DOHH2 (cell line): ENCODE results near the gene PAH.

Experiments used
- CTCF ChIP-seq: fragments of 200-600 bp; sonication (generic); IDR thresholded peaks from one replicate; pipeline ENCODE4 v1.5.1; 2014; ENCODE audit warnings: antibody characterized with exemption, mild to moderate bottlenecking, low read depth, low read length; ENCODE audit not compliant: poor library complexity, severe bottlenecking
- EZH2phosphoT487 ChIP-seq: fragments of 200-600 bp; sonication (generic); IDR thresholded peaks from 2 replicates; pipeline ENCODE4 v1.6.1; 2017; ENCODE audit warnings: borderline replicate concordance, mild to moderate bottlenecking, antibody characterized with exemption, low read length, moderate library complexity, mixed read lengths

GRCh38 chr12:102910137-102910536 lies 6.9 kb downstream of the PAH start:
- TF ChIP-seq CTCF = no peak
- TF ChIP-seq EZH2phosphoT487 = no peak
